SU-DHL-6 (cell line): ENCODE measurements around the gene SMIM41.

Experiments used
- H2AFZ ChIP-seq: fragments of 200-600 bp; sonication (generic); 2 replicates; pipeline ENCODE4 v1.6.1; 2014; ENCODE audit warnings: low read depth, mild to moderate bottlenecking, moderate library complexity, mixed read lengths, antibody characterized with exemption, low read length; ENCODE audit not compliant: severe bottlenecking
- H3F3A ChIP-seq: fragments of 200-600 bp; shearing (Covaris generic); 2 replicates; pipeline ENCODE4 v1.6.0; 2016; ENCODE audit warnings: antibody characterized with exemption, mild to moderate bottlenecking; ENCODE audit not compliant: insufficient read depth
- H3K27ac ChIP-seq: fragments of 200-600 bp; sonication (generic); 2 replicates; pipeline ENCODE4 v1.5.1; 2016; ENCODE audit warnings: low read depth, mild to moderate bottlenecking, low read length, moderate library complexity, mixed read lengths
- H3K27me3 ChIP-seq: fragments of 200-600 bp; sonication (generic), shearing (Covaris generic); 2 replicates; pipeline ENCODE4 v1.6.0; 2014; ENCODE audit warnings: mild to moderate bottlenecking, low read length
- H3K36me3 ChIP-seq: fragments of 200-600 bp; sonication (generic); 2 replicates; pipeline ENCODE4 v1.6.1; 2014; ENCODE audit warnings: mild to moderate bottlenecking, low read length, mixed read lengths
- H3K4me2 ChIP-seq: fragments of 300-600, 200-600 bp; shearing (Covaris generic), sonication (generic); 2 replicates; pipeline ENCODE4 v1.6.0; 2014; ENCODE audit warnings: low read length, low read depth, mild to moderate bottlenecking; ENCODE audit not compliant: poor library complexity, severe bottlenecking
- H3K4me3 ChIP-seq: fragments of 200-600 bp; sonication (generic); 2 replicates; pipeline ENCODE4 v1.5.1; 2014; ENCODE audit warnings: antibody characterized with exemption, low read length, mild to moderate bottlenecking, mixed read lengths; ENCODE audit not compliant: insufficient read depth, poor library complexity, severe bottlenecking
- H3K79me2 ChIP-seq: fragments of 200-600 bp; sonication (generic); 2 replicates; pipeline ENCODE4 v1.6.1; 2014; ENCODE audit warnings: mild to moderate bottlenecking, low read length, moderate library complexity; ENCODE audit not compliant: insufficient read depth
- H3K9ac ChIP-seq: fragments of 200-600 bp; sonication (generic); 2 replicates; pipeline ENCODE4 v1.7.0; 2014; ENCODE audit warnings: mild to moderate bottlenecking, low read length
- H3K9me2 ChIP-seq: fragments of 200-600 bp; sonication (generic); replicated peaks from 2 replicates; pipeline ENCODE4 v1.6.1; 2014; ENCODE audit warnings: low read length; ENCODE audit not compliant: insufficient read depth
- H3K9me3 ChIP-seq: fragments of 200-600 bp; sonication (generic); 2 replicates; pipeline ENCODE4 v1.6.1; 2014; ENCODE audit warnings: low read length, mixed read lengths; ENCODE audit not compliant: insufficient read depth
- H4K20me1 ChIP-seq: fragments of 200-600 bp; sonication (generic); 2 replicates; pipeline ENCODE4 v1.6.1; 2014; ENCODE audit warnings: low read depth, mild to moderate bottlenecking, antibody characterized with exemption, low read length, moderate library complexity, mixed read lengths
- EZH2phosphoT487 ChIP-seq: fragments of 200-600 bp; sonication (generic), shearing (Covaris generic); conservative IDR thresholded peaks from 2 replicates; pipeline ENCODE4 v1.6.1; 2018; ENCODE audit warnings: mild to moderate bottlenecking, antibody characterized with exemption, low read length, moderate library complexity, mixed read lengths
- TF ChIP-seq, protein P1 (sequence below): fragments of 200-600 bp; sonication (generic); IDR thresholded peaks from one replicate; pipeline ENCODE4 v1.5.1; 2017; ENCODE audit warnings: antibody characterized with exemption, mild to moderate bottlenecking, low read length, moderate library complexity; ENCODE audit not compliant: insufficient read depth, poor library complexity, severe bottlenecking

SMIM41 gene

DNA sequence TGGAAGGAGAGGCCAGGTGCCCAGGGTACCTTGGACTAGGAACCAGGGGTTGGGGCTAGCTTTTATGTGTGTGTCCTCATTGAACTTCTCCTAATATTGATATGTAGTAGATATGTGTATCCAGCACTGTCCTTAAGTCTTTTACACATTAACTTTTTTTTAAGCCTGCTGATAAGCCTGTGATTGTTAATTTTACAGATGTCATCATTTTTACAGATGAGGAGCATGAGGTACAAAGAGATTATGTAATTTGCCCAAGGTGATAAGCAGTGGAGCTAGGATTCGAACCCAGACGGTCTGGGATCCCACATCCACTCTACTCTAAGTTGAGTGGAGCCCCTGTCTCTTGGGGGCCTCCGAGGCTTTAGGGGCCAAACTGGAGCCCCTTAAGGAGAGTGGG, 38.5 kb upstream of the SMIM41 start:
- Histone ChIP-seq H3K4me3 (no peak overlapping the region), H3K36me3 (no peaks in the 10 kb centered on the region), H3K27ac (no peak overlapping the region), H3K9ac (no peak overlapping the region), H3F3A (0 out of 2 replicates have a peak, but pooled peaks cover 7% of the 10 kb centered on the region), H3K27me3 (no peaks in the 10 kb centered on the region), H3K79me2 (no peaks in the 10 kb centered on the region), H3K9me2 (no peaks in the 10 kb centered on the region), H3K4me2 (no peak overlapping the region), H4K20me1 (no peaks in the 10 kb centered on the region), H3K9me3 (no peaks in the 10 kb centered on the region), H2AFZ (no peak overlapping the region)
- TF ChIP-seq, protein P1, sequence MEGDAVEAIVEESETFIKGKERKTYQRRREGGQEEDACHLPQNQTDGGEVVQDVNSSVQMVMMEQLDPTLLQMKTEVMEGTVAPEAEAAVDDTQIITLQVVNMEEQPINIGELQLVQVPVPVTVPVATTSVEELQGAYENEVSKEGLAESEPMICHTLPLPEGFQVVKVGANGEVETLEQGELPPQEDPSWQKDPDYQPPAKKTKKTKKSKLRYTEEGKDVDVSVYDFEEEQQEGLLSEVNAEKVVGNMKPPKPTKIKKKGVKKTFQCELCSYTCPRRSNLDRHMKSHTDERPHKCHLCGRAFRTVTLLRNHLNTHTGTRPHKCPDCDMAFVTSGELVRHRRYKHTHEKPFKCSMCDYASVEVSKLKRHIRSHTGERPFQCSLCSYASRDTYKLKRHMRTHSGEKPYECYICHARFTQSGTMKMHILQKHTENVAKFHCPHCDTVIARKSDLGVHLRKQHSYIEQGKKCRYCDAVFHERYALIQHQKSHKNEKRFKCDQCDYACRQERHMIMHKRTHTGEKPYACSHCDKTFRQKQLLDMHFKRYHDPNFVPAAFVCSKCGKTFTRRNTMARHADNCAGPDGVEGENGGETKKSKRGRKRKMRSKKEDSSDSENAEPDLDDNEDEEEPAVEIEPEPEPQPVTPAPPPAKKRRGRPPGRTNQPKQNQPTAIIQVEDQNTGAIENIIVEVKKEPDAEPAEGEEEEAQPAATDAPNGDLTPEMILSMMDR: no peak
- TF ChIP-seq EZH2phosphoT487: no peak

DNA sequence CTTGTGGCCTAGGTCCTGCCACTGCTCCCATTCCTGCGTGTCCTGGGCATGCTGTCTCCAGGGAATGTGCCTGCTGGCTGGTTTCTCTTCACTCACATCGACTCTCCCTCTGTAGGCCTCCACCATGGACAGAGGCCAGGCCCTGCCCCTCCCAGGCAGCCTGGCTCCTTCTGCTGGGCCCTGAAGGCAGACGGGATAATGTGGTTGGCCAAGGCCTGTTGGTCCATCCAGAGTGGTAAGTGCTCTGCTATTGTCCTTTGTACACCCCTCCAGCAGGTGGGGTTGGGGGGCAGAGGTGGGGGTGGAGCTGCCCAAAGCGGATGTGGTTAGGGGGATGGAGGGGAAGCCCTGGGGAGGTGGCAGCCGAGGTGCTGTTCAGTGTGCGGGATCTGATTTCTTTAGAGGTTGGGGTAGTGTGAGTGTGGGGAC, 37.8 kb upstream of the SMIM41 start:
- no peaks in the 10 kb centered on the region for H3K9me3 ChIP-seq
- H2AFZ ChIP-seq: no peak overlapping the region
- H3K79me2 ChIP-seq: no peaks in the 10 kb centered on the region
- no peaks in the 10 kb centered on the region for H3K27me3 ChIP-seq
- no peaks in the 10 kb centered on the region for H3K36me3 ChIP-seq
- no peak for TF ChIP-seq EZH2phosphoT487
- TF ChIP-seq, protein P1: peak; percentile 34
- H3K27ac ChIP-seq: no peak overlapping the region
- H3K9ac ChIP-seq: peak overlapping the region; percentile 36; the same call in 1 of the 2 replicates
- H3K4me2 ChIP-seq: peak overlapping the region; percentile 42
- 0 out of 2 replicates have a peak, but pooled peaks cover under 1% of the 10 kb centered on the region for H3F3A ChIP-seq
- H3K9me2 ChIP-seq: no peaks in the 10 kb centered on the region
- peak overlapping the region; percentile 12 for H3K4me3 ChIP-seq
- no peaks in the 10 kb centered on the region for H4K20me1 ChIP-seq

- Histone ChIP-seq H3F3A (no peaks in the 10 kb centered on the region), H4K20me1 (no peaks in the 10 kb centered on the region), H3K9me2 (no peaks in the 10 kb centered on the region), H3K4me2 (peak overlapping the region; percentile 42), H3K27me3 (no peaks in the 10 kb centered on the region), H3K79me2 (no peaks in the 10 kb centered on the region), H3K9me3 (no peaks in the 10 kb centered on the region), H3K36me3 (no peaks in the 10 kb centered on the region), H3K27ac (no peak overlapping the region), H3K9ac (peak overlapping the region; percentile 36; the same call in 1 of the 2 replicates), H2AFZ (no peak overlapping the region), H3K4me3 (no peak overlapping the region)
- no peak for TF ChIP-seq EZH2phosphoT487
- TF ChIP-seq, protein P1: no peak
Measured at GRCh38 chr12:52042706-52043385, 36.7 kb upstream of the SMIM41 start.
